H9 (cell line): ENCODE data around the gene DNAJC22. TPM values are rescaled to one million over a fixed set of nuclear protein-coding genes. Genes with fewer than 3 reads are reported as not detected.

ENCODE experiments used
- DNase-seq: peaks from one replicate; pipeline ENCODE4 v3.0.0-alpha.2; 2017
- H2AFZ ChIP-seq: one replicate; pipeline ENCODE4 v1.6.1; 2013; ENCODE audit warnings: mild to moderate bottlenecking, low read length, control low read depth, moderate library complexity
- H2AK5ac ChIP-seq: 2 replicates; pipeline ENCODE4 v1.6.1; 2013; ENCODE audit warnings: low read length, control low read depth, mixed read lengths; ENCODE audit not compliant: insufficient read length
- H2BK120ac ChIP-seq: one replicate; pipeline ENCODE4 v1.6.1; 2013; ENCODE audit warnings: low read depth, mild to moderate bottlenecking, low read length, control low read depth, inconsistent platforms; ENCODE audit not compliant: poor library complexity, severe bottlenecking
- H2BK12ac ChIP-seq: 2 replicates; pipeline ENCODE4 v1.6.1; 2013; ENCODE audit warnings: low read length, control low read depth, mixed read lengths, low read depth; ENCODE audit not compliant: insufficient read length
- H2BK15ac ChIP-seq: 2 replicates; pipeline ENCODE4 v1.6.1; 2013; ENCODE audit warnings: low read depth, low read length, control low read depth
- H2BK20ac ChIP-seq: one replicate; pipeline ENCODE4 v1.6.1; 2013; ENCODE audit warnings: low read depth, mild to moderate bottlenecking, low read length, control low read depth, inconsistent platforms; ENCODE audit not compliant: poor library complexity, severe bottlenecking
- H2BK5ac ChIP-seq: 2 replicates; pipeline ENCODE4 v1.6.1; 2013; ENCODE audit warnings: low read length, control low read depth, mixed read lengths; ENCODE audit not compliant: insufficient read length
- H3K14ac ChIP-seq: 2 replicates; pipeline ENCODE4 v1.6.1; 2013; ENCODE audit warnings: low read length, control low read depth; ENCODE audit not compliant: insufficient read depth
- H3K18ac ChIP-seq: 2 replicates; pipeline ENCODE4 v1.6.1; 2013; ENCODE audit warnings: low read depth, mild to moderate bottlenecking, mixed read lengths, low read length, control low read depth; ENCODE audit not compliant: insufficient read length
- H3K23ac ChIP-seq: 2 replicates; pipeline ENCODE4 v1.6.1; 2013; ENCODE audit warnings: low read length, control low read depth, mixed read lengths, low read depth; ENCODE audit not compliant: insufficient read length
- H3K23me2 ChIP-seq: 2 replicates; pipeline ENCODE4 v1.6.1; 2013; ENCODE audit warnings: low read depth, mild to moderate bottlenecking, mixed read lengths, low read length, control low read depth; ENCODE audit not compliant: insufficient read length, poor library complexity, severe bottlenecking
- H3K27ac ChIP-seq: 2 replicates; pipeline ENCODE4 v1.5.1; 2013; ENCODE audit warnings: low read length, control low read depth, mixed read lengths, low read depth; ENCODE audit not compliant: insufficient read length
- H3K27me3 ChIP-seq: 2 replicates; pipeline ENCODE4 v1.6.1; 2013; ENCODE audit warnings: low read length, control low read depth, inconsistent platforms; ENCODE audit not compliant: insufficient read depth
- H3K4ac ChIP-seq: 2 replicates; pipeline ENCODE4 v1.6.1; 2013; ENCODE audit warnings: low read depth, mild to moderate bottlenecking, control low read depth, inconsistent platforms, low read length, moderate library complexity
- H3K4me1 ChIP-seq: 2 replicates; pipeline ENCODE4 v1.6.1; 2013; ENCODE audit warnings: low read length, control low read depth, inconsistent platforms; ENCODE audit not compliant: insufficient read depth
- H3K4me2 ChIP-seq: 2 replicates; pipeline ENCODE4 v1.6.1; 2013; ENCODE audit warnings: low read length, control low read depth, mixed read lengths; ENCODE audit not compliant: insufficient read length, insufficient read depth
- H3K56ac ChIP-seq: 2 replicates; pipeline ENCODE4 v1.6.1; 2013; ENCODE audit warnings: low read depth, mild to moderate bottlenecking, mixed read lengths, low read length, control low read depth; ENCODE audit not compliant: insufficient read length
- H3K79me1 ChIP-seq: 2 replicates; pipeline ENCODE4 v1.6.1; 2013; ENCODE audit warnings: low read depth, mild to moderate bottlenecking, moderate library complexity, low read length, control low read depth, inconsistent platforms; ENCODE audit not compliant: insufficient read depth, poor library complexity, severe bottlenecking
- H3K79me2 ChIP-seq: 2 replicates; pipeline ENCODE4 v1.6.1; 2013; ENCODE audit warnings: low read length, control low read depth, inconsistent platforms; ENCODE audit not compliant: insufficient read depth
- H3K9ac ChIP-seq: 2 replicates; pipeline ENCODE4 v1.6.1; 2013; ENCODE audit warnings: low read length, control low read depth, mixed read lengths; ENCODE audit not compliant: insufficient read length; ENCODE audit errors: extremely low read depth
- H3K9me3 ChIP-seq: one replicate; pipeline ENCODE4 v1.6.1; 2013; ENCODE audit warnings: low read depth, low read length, inconsistent platforms; ENCODE audit not compliant: control insufficient read depth
- H3T11ph ChIP-seq: one replicate; pipeline ENCODE4 v1.6.1; 2013; ENCODE audit warnings: mild to moderate bottlenecking, low read length, control low read depth, inconsistent platforms
- H4K20me1 ChIP-seq: one replicate; pipeline ENCODE4 v1.6.1; 2013; ENCODE audit not compliant: control insufficient read depth, insufficient read length, insufficient read depth
- H4K5ac ChIP-seq: 2 replicates; pipeline ENCODE4 v1.6.1; 2013; ENCODE audit warnings: low read depth, mild to moderate bottlenecking, mixed read lengths, low read length, control low read depth; ENCODE audit not compliant: insufficient read length
- H4K8ac ChIP-seq: replicated peaks from 2 replicates; pipeline ENCODE4 v1.6.1; 2013; ENCODE audit warnings: low read length, control low read depth, mixed read lengths, low read depth; ENCODE audit not compliant: insufficient read length
- H4K91ac ChIP-seq: 2 replicates; pipeline ENCODE4 v1.6.1; 2013; ENCODE audit warnings: low read depth, mild to moderate bottlenecking, moderate library complexity, mixed read lengths, low read length, control low read depth; ENCODE audit not compliant: insufficient read length
- H3K27ac Mint-ChIP-seq, 3 experiments: 2 replicates in 2 of 3; 3 replicates in 1 of 3; pipeline ENCODE4 v1.8.0; 2020 to 2021; ENCODE audit warnings: mixed read lengths in 3 of 3, mild to moderate bottlenecking in 1 of 3, moderate library complexity in 1 of 3
- H3K27me3 Mint-ChIP-seq: 2 replicates; pipeline ENCODE4 v1.8.0; 2021; ENCODE audit warnings: low read depth, mild to moderate bottlenecking, moderate library complexity, mixed read lengths
- H3K36me3 Mint-ChIP-seq, 3 experiments: 2 replicates in 2 of 3; 3 replicates in 1 of 3; pipeline ENCODE4 v1.8.0; 2020 to 2021; ENCODE audit warnings: low read depth in 3 of 3, mixed read lengths in 3 of 3; ENCODE audit not compliant: insufficient read depth in 1 of 3
- H3K4me1 Mint-ChIP-seq, 2 experiments: 2 replicates each; pipeline ENCODE4 v1.8.0; 2020; ENCODE audit warnings: mixed read lengths in 2 of 2
- H3K4me3 Mint-ChIP-seq, 2 experiments: 2 replicates in 1 of 2; 3 replicates in 1 of 2; pipeline ENCODE4 v1.8.0; 2020 to 2021; ENCODE audit warnings: mild to moderate bottlenecking in 2 of 2, mixed read lengths in 2 of 2, moderate library complexity in 1 of 2
- H3K9me3 Mint-ChIP-seq, 2 experiments: 2 replicates in 1 of 2; 3 replicates in 1 of 2; pipeline ENCODE4 v1.8.0; 2020; ENCODE audit warnings: mild to moderate bottlenecking in 2 of 2, mixed read lengths in 2 of 2, moderate library complexity in 1 of 2
- total RNA-seq: library from RNA; stranded (reverse); gene quantifications from 2 replicates; pipeline ENCODE4 v1.2.1, GENCODE V29; 2021
- TF ChIP-seq, protein P1 (sequence below): fragments of 200-600 bp; sonication (generic); conservative IDR thresholded peaks from 3 replicates; pipeline ENCODE4 v1.8.0; 2021; ENCODE audit warnings: antibody characterized with exemption, mild to moderate bottlenecking

The DNAJC22 gene
- total RNA-seq, 1 experiment from 2014 or later, result 3.2 TPM

- H2BK120ac ChIP-seq, result no peak overlapping the region
- TF ChIP-seq, protein P1, sequence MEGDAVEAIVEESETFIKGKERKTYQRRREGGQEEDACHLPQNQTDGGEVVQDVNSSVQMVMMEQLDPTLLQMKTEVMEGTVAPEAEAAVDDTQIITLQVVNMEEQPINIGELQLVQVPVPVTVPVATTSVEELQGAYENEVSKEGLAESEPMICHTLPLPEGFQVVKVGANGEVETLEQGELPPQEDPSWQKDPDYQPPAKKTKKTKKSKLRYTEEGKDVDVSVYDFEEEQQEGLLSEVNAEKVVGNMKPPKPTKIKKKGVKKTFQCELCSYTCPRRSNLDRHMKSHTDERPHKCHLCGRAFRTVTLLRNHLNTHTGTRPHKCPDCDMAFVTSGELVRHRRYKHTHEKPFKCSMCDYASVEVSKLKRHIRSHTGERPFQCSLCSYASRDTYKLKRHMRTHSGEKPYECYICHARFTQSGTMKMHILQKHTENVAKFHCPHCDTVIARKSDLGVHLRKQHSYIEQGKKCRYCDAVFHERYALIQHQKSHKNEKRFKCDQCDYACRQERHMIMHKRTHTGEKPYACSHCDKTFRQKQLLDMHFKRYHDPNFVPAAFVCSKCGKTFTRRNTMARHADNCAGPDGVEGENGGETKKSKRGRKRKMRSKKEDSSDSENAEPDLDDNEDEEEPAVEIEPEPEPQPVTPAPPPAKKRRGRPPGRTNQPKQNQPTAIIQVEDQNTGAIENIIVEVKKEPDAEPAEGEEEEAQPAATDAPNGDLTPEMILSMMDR, result no peak
Measured at GRCh38 chr12:49327368-49327767, 19.3 kb upstream of the DNAJC22 start.

More at GRCh38 chr12:49327368-49327767, 19.3 kb upstream of the DNAJC22 start:
- Histone ChIP-seq H3K4me2 (no peak overlapping the region), H4K5ac (no peak overlapping the region), H2BK20ac (no peak overlapping the region), H3K27me3 (no peaks in the 10 kb centered on the region), H2AK5ac (no peak overlapping the region), H2BK15ac (no peak overlapping the region), H3K9ac (no peak overlapping the region), H4K8ac (no peak overlapping the region), H3K23ac (no peak overlapping the region), H3K23me2 (peaks cover 7% of the 10 kb centered on the region), H3K79me1 (peaks cover 3% of the 10 kb centered on the region), H3K9me3 (no peaks in the 10 kb centered on the region), H3K56ac (no peak overlapping the region), H3K4me1 (no peaks in the 10 kb centered on the region), H3T11ph (no peak overlapping the region), H4K91ac (no peak overlapping the region), H3K18ac (no peak overlapping the region), H4K20me1 (no peaks in the 10 kb centered on the region), H3K4ac (no peak overlapping the region), H2BK5ac (no peak overlapping the region), H3K14ac (no peak overlapping the region), H2AFZ (no peak overlapping the region), H3K79me2 (no peaks in the 10 kb centered on the region; the same call in 1 of the 2 replicates), H3K27ac (no peak overlapping the region), H2BK12ac (no peak overlapping the region)
- DNase-seq, result no peak
- no peaks in the 10 kb centered on the region for H3K9me3 Mint-ChIP-seq
- peaks cover 3 to 15% of the 10 kb centered on the region in 2 experiments for H3K4me1 Mint-ChIP-seq
- H3K27me3 Mint-ChIP-seq, result peaks cover 7% of the 10 kb centered on the region
- H3K4me3 Mint-ChIP-seq, result no peak overlapping the region
- H3K36me3 Mint-ChIP-seq, result peaks cover 19 to 68% (median 57%) of the 10 kb centered on the region in 3 experiments; a peak in 6 of 7 replicates
- no peak overlapping the region for H3K27ac Mint-ChIP-seq
